NCI-H1930 (cell line): ENCODE measurements around the gene LRRC36.
"Not testable (repeated sequence)": the region's sequence is repeated elsewhere in the genome, so short reads cannot be mapped to it uniquely, and the experiment has no call there.

Source experiments
- DNase-seq, 2 experiments: peaks; one replicate each; lab custom pipeline; 2025; lab: John Stamatoyannopoulos, UW

The LRRC36 gene

GRCh38 chr16:67342616-67343015 is 16.0 kb downstream of the LRRC36 start:
- DNase-seq, result no peak

- DNase-seq, result no peak
Observed at GRCh38 chr16:67345401-67345800, 18.8 kb downstream of the LRRC36 start.

GRCh38 chr16:67346341-67346740 is 19.7 kb downstream of the LRRC36 start:
- no peak for DNase-seq

- DNase-seq, result peak in 1 of 2 experiments; percentile 14
Observed at GRCh38 chr16:67349172-67349571, 22.6 kb downstream of the LRRC36 start.

GRCh38 chr16:67350324-67350723 is 23.7 kb downstream of the LRRC36 start:
- no peak for DNase-seq

- DNase-seq, result not testable (repeated sequence)
Observed at GRCh38 chr16:67352463-67352862, 25.8 kb downstream of the LRRC36 start.

- no peak for DNase-seq
Observed at GRCh38 chr16:67356396-67356795, 29.8 kb downstream of the LRRC36 start.

GRCh38 chr16:67357561-67357960 is 30.9 kb downstream of the LRRC36 start:
- no peak for DNase-seq

- not testable (repeated sequence) for DNase-seq
Observed at GRCh38 chr16:67359540-67360269, 33.1 kb downstream of the LRRC36 start.

GRCh38 chr16:67361038-67361437 is 34.4 kb downstream of the LRRC36 start:
- no peak for DNase-seq

GRCh38 chr16:67364600-67365235 is 38.1 kb downstream of the LRRC36 start:
- no peak for DNase-seq

GRCh38 chr16:67370661-67371060 is 44.0 kb downstream of the LRRC36 start:
- DNase-seq, result no peak

- DNase-seq, result no peak
Observed at GRCh38 chr16:67372664-67373063, 46.0 kb downstream of the LRRC36 start.

- DNase-seq, result not testable (repeated sequence)
Observed at GRCh38 chr16:67376012-67376411, 49.4 kb downstream of the LRRC36 start.

- DNase-seq, result no peak
Observed at GRCh38 chr16:67378642-67379041, 52.0 kb downstream of the LRRC36 start.

GRCh38 chr16:67383284-67383683 is 56.7 kb downstream of the LRRC36 start:
- no peak for DNase-seq

- no peak for DNase-seq
Observed at GRCh38 chr16:67384778-67385510, 58.3 kb downstream of the LRRC36 start.

GRCh38 chr16:67386861-67387455 is 60.3 kb downstream of the LRRC36 start:
- no peak for DNase-seq

GRCh38 chr16:67387479-67388079 is 61.0 kb downstream of the LRRC36 start:
- no peak for DNase-seq

- no peak for DNase-seq
Observed at GRCh38 chr16:67388191-67388590, 61.6 kb downstream of the LRRC36 start.

GRCh38 chr16:67388591-67388990 is 62.0 kb downstream of the LRRC36 start:
- DNase-seq, result no peak
